HG03354 (cell line): Measurements from ENCODE around the gene SERBP1.
"Not testable (repeated sequence)": the region's sequence is repeated elsewhere in the genome, so short reads cannot be mapped to it uniquely, and the experiment has no call there.

ENCODE experiments used
- ATAC-seq: cut with Tn5 transposase; IDR thresholded peaks from one replicate; pipeline ENCODE4 v1.9.1; 2021; ENCODE audit warnings: mild to moderate bottlenecking; ENCODE audit not compliant: unreplicated experiment, poor library complexity, severe bottlenecking

The SERBP1 gene

GRCh38 chr1:67415041-67415440 is 15.2 kb downstream of the SERBP1 start:
- no peak for ATAC-seq

DNA sequence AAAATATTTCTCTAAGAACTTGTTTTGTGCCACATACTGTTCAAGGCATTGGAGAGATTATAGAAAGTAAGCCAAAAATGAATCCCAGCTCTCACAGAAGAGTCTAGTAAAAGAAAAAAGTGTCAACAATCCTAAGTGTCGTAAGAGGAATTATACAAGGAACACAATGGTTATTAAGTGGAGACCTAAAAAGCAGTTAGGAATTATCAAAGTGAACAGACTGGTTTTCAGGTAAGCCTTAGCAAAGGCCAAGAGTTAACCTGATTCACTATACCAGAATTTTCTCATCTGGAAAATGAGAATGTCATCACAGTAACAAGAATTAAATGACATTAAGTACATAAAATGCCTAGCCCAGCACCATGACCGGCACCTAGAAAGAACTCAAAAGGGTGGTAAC is 15.6 kb downstream of the SERBP1 start:
- no peak for ATAC-seq

- not testable (repeated sequence) for ATAC-seq
These were observed 17.1 kb downstream of the SERBP1 start for GRCh38 chr1:67413101-67413500.

DNA sequence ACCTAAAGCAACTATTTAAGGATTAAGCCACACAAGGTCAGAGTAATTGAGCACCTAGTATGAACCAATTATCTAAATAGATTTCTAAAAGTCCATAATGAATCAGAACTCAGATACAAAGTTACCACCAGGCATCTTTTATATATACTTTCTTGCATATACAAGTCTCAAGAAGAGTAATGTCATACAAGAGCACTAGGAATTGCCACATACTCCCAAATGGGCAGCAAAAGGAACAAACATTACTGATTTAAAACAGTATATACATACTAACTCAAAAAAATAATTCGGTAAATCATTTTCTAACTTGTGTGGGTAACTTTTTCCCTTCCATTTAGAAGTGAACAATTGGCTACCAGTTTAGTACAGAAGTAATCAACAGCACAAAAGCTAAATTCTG is 22.1 kb downstream of the SERBP1 start:
- no peak for ATAC-seq

- ATAC-seq = no peak
These were observed 22.7 kb downstream of the SERBP1 start for GRCh38 chr1:67407498-67407897.

DNA sequence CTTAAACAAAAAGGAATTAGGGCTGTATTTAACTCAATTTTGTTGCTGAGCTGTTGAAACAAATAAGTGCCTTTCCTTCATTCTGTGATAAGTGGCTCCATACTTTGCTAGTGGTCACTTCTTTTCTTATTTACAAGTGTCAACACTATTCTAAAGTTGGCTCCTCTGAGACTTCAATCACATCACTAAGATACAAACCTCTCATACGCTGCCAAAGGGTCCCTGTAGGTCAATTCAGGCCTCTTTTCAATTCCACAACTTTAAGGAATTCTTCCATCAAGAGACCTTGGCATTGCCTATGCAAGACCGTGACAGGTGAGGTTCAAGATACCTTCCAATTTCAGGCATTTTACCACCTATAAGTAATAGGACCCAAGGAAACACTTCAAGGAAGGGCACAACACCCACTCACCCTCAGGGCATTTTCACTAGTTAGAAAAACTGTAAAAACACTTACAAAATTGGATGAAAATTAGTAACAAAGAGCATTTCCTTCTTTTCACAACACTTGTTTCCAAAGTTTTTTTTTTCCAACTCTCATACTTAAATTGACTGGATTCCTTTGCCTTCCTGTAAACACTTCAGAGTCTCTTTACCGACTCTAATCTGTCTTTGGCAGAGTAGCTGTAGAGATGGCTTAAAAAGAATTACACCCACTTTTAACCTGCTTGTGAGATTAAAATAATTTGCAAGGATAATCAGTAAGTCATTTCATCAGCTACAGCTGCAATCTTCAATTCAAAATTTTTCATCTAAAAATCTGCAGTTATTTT is 24.5 kb downstream of the SERBP1 start:
- no peak for ATAC-seq

- no peak for ATAC-seq
These were observed 26.0 kb downstream of the SERBP1 start for GRCh38 chr1:67404212-67404620.

DNA sequence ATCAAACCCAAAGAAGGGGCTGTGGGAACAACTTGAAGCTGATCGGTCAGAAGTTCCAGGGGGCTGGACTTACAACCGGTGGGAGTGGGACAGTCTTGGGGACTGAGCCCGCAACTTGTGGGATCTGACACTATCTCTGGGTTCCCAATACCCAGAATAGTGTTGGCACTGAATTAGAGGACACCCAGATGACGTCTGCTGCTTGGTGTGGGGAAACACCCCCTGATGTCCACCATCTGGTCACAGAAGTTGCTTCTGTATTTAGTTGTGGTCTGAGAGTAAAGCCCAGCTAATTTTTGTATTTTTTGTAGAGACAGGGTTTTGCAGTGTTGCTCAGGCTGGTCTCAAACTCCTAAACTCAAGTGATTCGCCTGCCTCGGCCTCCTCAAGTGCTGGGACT is 28.8 kb downstream of the SERBP1 start:
- no peak for ATAC-seq

GRCh38 chr1:67400029-67400786 is 30.0 kb downstream of the SERBP1 start:
- not testable (repeated sequence) for ATAC-seq

- ATAC-seq = no peak
These were observed 30.8 kb downstream of the SERBP1 start for GRCh38 chr1:67399199-67399993.

- no peak for ATAC-seq
These were observed 35.7 kb downstream of the SERBP1 start for GRCh38 chr1:67394548-67394947.

GRCh38 chr1:67393737-67394136 is 36.5 kb downstream of the SERBP1 start:
- no peak for ATAC-seq

- ATAC-seq = no peak
These were observed 37.0 kb downstream of the SERBP1 start for GRCh38 chr1:67393240-67393639.

GRCh38 chr1:67390041-67390887 is 39.9 kb downstream of the SERBP1 start:
- no peak for ATAC-seq

DNA sequence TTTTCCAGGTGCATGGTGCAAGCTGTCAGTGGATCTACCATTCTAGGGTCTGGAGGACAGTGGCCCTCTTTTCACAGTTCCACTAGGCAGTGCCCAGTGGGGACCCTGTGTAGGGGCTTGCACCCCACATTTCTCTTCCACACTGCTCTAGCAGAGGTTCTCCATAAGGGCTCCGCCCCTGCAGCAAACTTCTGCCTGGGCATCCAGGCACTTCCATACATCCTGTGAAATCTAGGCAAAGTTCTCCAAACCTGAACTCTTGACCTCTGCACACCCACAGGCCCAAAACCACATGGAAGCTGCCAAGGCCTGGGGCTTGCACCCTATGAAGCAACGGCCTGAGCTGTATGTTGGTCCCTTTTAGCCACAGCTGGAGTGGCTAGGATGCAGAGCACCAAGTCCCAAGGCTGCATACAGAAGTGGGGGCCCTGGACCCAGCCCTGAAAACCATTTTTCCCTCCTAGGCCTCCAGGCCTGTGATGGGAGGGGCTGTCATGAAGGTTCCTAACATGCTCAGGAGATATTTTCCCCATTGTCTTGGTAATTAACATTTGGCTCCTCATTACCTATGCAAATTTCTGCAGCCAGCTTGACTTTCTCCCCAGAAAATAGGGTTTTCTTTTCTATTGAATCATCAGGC is 46.1 kb downstream of the SERBP1 start:
- ATAC-seq = no peak

GRCh38 chr1:67382292-67382691 is 47.9 kb downstream of the SERBP1 start:
- no peak for ATAC-seq

GRCh38 chr1:67381154-67381553 is 49.0 kb downstream of the SERBP1 start:
- ATAC-seq = no peak

GRCh38 chr1:67377253-67377652 is 52.9 kb downstream of the SERBP1 start:
- ATAC-seq = no peak

DNA sequence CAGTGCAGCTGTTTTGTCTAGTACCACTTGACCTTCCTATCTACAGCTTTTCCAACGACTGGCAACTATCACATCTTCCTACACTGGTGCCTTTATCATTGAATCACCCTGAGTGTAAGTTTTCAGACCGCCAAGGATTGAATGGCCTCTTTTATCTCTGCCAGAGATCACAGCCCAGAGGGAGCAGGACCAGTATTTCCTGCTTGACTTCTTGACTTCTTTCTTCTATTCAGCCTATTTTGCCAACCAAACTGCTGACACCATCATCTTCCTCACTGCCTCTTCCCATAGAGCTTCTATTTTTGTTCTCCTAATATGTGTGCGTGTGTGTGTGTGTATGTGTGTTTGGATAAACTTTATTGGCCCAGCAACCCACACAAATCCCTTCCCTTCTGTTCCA is 53.8 kb downstream of the SERBP1 start:
- no peak for ATAC-seq
